ENCODE measurements around the gene OBSCN.
"Not testable (repeated sequence)": the region's sequence is repeated elsewhere in the genome, so short reads cannot be mapped to it uniquely, and the experiment has no call there.

OBSCN gene

DNA sequence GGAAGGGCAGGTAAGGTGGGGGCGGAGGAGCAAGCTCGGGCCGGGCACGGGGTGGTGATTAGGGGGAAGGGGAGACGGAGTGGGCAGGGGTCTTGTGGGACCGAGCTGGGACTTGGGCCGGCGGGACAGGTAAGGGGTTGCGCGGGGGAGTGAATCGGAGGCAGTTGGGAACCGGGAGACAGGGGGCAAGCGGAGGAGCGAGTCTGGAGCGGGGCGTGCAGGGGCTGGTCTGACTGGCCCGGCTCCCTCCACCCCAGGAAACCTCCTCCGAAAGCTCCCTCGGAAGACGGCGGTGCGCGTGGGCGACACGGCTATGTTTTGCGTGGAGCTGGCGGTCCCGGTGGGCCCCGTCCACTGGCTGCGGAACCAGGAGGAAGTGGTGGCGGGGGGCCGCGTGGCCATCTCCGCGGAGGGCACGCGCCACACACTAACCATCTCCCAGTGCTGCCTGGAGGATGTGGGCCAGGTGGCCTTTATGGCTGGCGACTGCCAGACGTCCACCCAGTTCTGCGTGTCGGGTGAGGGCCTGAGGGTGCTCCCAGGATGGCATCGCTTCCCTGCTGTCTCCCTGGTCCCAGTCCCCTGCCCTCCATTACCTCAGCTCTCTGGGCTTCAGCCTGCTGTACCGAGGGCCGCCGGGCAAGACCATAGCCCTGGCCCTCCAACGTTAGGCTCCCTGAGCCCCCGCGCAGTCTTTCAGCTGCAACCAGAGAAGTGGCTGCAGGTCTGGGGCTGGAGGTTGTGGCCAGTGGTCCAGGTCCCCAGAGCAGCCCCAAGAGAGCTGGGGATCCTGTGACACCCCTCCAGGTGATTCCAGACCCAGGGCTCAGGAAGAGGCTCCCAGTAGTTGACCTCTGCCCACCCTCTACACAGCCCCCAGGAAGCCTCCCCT is 6.3 kb downstream of the OBSCN start:
- no peak for DNase-seq

DNA sequence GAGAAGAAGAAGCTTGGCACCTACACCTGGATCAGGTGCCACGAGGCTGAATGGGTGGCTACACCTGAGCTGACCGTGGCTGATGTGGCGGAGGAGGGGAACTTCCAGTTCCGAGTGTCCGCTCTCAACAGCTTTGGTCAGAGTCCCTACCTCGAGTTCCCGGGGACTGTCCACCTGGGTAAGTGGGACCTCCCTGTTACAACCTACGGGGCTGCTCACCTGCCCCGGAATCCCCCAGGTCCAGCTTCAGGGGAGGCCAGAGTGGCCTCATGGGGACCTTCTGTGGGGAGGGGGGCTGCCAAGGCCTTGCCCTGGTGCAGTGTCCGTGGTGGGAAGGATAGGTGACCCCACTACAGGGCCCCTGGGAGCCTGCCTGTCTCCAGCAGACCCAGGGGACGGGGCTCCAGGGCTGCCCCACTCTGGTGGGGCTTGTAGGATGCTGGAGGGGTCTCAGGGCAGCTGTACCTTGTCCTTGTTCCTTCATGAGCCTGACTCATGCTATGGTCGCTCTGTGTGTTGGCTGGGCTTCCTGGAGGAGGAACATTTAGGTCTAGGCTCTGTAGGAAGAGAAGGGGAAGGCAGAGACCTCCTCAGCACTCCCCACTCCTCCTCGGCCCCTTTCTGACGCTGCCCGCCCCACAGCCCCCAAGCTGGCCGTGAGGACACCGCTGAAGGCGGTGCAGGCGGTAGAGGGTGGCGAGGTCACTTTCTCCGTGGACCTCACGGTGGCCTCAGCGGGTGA is 7.2 kb downstream of the OBSCN start:
- DNase-seq: no peak

- DNase-seq: no peak
Measured at GRCh38 chr1:228215663-228216116, 7.8 kb downstream of the OBSCN start.

- DNase-seq: no peak
Measured at GRCh38 chr1:228216371-228217320, 8.8 kb downstream of the OBSCN start.

- DNase-seq: no peak
Measured at GRCh38 chr1:228217551-228218344, 9.9 kb downstream of the OBSCN start.

DNA sequence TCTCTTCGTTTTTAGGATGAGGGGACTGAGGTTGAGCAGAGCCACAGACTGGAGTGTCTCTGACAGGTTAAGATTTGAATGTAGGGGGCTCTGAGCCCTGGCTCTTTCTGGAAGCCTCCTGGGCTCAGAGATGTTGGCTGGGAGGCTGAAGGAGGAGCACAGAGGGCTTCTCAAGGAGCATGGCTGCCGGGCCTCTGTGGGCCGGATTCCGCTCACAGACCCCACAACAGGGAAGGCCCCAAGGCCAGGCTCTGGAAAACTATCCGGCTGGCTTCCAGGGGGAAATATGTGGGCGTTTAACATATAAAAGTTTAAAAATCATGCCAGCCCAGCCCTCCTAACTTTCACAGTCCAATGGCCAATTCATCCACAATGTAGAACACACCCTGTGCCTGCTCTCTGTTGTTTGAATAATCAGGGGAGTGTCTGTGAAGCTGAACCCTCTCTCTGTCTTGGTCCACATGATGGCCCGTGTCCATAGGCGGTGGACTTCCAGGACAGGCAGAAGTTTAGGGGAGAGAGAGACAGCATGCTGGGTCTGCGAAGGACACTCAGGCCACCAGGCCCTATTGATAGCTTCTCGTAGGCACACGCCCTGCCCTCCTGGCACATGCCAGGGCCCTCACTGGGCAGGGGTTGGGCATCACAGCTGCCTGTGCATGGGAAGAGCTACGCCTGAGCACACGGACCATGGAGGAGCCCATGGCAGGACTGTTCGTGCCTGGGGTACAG is 10.8 kb downstream of the OBSCN start:
- DNase-seq: no peak

DNA sequence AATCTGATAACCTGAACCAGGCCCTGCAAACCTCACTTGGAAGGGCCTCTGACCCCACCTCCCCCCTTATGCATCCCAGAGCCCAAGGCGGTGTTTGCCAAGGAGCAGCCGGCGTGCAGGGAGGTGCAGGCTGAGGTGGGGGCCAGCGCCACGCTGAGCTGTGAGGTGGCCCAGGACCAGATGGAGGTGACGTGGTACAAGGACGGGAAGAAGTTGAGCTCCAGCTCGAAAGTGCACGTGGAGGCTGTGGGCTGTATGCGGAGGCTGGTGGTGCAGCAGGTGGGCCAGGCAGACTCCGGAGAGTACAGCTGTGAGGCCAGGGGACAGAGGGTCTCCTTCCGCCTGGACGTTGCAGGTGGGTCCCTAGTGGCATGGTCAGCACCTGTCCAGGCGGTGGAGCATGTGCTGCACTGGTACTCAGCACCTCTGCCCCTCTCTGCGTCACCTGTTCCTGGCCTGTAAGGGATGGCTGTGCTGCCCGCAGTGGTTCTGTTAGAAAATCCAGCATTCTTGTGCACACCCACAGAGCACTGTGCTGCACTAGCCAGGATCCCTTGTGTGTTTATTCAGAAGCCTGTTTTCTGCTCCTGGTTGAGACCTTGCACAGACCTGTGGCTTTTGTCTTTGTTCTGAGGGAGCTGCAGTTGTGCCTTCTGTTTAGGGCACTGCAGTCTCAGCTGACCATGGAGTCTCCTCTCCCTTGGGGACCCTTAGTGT is 11.6 kb downstream of the OBSCN start:
- DNase-seq: no peak

DNA sequence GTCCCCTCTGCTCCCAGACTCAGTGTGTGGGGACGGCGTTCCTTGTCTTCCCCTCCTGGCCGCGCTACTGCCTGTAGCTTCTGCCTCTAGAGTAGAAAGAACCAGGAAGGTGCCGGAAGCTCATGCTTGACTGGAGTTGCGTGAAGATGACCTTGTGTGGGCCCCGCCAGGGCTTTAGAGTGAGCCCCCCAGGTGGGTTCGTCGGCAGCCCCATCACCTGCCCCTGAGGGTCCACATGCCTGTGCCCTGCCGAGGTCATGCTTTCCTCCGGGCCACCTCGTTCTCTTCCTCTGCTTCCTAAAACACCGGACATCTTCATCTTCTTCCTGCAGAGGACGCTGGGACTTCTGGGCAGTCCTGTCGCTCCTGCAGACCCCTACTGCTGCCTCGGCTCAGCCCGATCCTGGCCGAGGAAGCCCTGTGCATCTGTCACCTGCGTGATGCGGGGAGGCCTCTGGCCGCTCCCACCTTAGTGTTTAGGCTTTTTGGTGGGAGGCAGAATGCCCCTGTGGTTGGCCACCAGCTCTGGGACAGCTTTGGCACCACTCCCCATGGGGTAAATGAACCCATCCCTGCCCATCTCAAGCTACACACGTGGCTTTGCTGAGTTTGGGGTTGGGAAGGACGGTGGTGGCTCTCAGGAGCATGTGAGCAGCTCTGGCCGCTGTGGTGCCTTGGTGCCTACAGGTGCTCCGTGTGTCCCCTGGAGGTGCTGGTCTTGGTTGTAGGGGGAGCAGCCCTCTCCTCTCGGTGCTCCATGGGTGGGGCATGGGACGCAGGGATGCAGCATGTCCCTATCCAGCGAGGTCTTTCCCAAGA is 12.3 kb downstream of the OBSCN start:
- DNase-seq: no peak

GRCh38 chr1:228221097-228221496 is 13.3 kb downstream of the OBSCN start:
- not testable (repeated sequence) for DNase-seq

DNA sequence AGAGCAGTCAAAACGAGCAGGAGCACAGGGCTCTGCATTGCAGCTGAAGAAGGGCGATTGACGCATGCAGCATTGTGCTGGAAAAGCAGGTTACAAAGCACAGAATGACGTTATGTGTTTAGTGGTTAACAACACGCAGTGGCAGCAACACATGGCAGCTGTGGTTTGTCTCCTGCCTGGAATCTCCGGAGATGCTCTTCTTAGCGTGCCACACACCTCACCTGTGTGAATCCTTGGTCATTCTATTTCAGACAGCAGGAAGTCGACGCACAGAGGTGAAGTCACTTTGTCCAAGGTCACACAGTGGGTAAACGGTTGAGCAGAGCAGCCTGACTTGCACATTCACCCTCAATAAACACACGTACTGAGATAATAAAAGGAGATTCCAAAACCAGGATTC is 14.7 kb downstream of the OBSCN start:
- DNase-seq: no peak

DNA sequence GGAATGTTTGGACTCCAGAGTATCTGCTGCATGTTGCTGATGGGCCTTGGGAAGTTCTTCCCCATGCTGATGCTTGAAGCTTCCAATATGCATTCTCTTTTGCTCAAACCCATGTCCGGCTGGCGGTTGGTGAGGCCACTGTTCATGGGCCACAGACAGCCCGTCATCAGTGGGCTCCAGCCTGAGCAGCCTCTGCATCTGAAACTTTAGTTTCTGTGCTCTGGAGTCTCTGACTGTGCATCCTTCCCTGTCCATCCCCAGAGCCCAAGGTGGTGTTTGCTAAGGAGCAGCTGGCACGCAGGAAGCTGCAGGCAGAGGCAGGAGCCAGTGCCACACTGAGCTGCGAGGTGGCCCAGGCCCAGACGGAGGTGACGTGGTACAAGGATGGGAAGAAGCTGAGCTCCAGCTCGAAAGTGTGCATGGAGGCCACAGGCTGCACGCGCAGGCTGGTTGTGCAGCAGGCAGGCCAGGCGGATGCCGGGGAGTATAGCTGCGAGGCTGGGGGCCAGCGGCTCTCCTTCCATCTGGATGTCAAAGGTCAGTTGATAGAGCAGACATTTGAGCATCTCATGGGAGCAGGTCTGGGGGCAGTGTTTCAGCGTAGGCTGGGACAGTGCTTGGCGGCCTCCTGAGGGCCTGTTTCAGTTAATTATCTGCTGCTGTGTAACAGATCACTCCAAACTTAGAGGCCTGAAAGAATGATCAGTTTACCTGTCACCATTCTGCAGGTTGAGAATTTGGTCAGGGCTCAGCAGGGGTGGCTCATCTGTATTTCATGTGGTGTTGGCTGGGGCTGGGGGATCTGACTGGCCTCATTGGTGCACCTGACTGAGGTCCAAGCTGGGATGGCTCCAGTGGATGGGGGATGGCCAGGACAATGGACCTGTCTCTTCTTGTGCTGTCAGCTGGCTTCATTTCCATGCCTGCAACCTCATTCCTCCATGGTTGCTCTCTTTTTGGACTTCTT is 16.6 kb downstream of the OBSCN start:
- no peak for DNase-seq

DNA sequence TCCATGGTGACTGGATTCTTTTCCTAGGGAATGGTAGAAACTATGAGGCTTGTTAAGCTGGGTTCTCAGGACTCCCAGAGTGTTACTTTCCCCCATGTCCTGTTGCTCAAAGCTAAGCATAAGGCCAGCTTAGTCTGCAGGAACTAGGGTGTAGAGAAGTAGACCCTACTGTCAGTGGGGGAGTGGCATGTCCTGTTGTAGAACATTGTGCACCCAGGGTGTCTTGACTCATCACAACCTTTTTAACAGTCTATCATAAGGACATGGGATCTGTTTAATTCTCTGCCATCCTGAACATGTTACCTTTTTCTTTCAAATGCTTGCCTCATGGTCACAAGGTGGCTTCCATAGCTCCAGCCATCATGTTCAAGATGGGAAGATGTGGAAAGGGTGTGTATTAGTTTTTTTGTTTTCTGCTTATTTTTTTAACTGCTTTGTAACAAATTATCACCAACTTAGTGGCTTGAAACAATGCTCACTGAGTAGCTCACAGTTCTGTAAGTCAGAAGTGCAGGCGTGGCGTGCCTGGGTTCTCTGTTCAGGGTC is 17.4 kb downstream of the OBSCN start:
- DNase-seq: no peak

DNA sequence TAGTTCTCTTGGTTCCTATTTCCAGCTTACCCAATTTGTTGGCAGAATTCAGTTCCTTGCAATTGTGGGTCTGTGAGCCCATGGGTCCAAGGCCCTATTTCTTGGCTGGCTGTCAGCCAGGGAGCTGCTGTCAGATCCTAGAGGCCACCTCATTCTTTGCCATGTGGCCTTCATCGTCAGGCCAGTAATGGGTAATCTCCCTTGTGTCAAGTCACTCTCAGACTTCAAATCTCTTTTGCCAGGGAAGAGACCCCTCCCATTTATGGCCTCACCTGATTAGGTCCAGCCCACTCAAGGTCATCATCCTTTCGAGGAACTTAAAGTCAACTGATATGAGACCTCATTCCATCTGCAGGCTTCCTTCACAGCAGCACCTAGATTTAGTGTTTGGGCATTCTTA is 17.9 kb downstream of the OBSCN start:
- DNase-seq: no peak

DNA sequence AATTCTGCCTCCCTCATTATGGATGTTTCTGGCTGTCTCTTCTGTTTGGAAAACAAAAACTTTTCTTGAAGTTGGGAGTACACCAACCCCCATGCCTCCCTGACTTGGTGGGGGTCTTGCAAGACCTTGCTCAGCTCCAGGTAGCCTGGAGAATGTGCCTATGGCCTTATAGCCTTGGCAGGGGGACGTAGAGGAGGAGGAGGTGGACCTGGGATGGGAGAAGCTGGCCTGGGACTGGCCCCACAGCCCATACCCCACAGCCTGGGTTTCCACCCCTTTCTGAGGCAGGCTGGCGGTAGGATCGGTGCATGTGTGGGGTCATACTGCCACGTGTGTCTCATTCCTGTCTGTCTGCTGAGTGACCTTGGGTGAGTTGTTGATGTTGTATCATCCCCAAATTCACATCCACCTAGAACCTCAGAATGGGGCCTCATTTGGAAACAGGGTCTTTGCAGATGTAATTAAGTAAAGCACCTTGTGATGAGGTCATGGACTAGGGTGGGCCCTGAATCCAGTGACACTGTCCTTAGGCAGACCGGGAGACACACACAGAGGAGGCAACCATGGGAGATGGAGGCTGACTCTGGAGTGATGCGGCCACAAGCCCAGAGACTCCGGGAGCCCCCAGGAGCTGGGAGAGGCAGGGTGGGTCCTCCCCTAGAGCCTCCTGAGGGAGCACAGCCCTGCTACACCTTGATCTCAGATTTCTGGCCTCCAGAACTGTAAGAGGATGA is 18.5 kb downstream of the OBSCN start:
- DNase-seq: no peak

DNA sequence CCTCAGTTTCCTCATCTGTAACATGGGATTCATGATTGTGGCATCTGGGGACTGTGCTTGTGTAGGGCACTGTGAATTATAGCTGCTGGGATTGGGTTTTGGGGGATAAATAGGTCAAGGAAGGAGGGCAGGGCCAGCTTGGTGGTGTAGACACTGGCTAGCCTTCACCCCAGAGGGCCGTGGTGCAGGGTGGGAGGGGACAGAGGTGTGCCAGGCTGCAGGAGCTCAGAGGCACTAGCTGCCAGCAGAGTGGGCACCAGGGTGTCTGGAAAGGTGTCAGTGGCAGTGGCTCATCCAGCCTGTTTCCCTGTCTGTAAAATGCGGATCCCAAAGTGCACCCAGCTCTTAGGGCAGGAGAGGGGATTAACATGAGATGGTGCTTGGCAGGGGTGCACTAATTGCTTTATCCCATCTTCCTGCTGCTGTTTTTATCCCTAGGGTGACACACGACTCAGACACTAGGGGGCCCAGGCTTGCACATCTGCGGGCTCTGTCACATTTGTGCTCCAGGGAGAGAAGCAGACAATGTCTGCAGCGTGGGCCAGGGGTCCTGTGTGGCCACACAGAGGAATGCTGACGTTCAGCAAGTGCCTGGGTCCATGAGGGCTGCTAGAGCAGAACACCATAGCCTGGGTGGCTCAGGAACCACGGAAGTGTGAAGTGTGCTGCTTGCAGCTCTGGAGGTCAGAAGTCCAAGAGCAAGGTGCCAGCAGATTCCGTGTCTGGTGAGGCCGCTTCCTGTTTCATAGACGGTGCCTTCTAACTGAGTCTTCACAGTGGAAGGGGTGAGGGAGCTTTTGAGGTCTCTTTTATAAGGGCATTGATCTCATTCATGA is 19.3 kb downstream of the OBSCN start:
- DNase-seq: no peak

DNA sequence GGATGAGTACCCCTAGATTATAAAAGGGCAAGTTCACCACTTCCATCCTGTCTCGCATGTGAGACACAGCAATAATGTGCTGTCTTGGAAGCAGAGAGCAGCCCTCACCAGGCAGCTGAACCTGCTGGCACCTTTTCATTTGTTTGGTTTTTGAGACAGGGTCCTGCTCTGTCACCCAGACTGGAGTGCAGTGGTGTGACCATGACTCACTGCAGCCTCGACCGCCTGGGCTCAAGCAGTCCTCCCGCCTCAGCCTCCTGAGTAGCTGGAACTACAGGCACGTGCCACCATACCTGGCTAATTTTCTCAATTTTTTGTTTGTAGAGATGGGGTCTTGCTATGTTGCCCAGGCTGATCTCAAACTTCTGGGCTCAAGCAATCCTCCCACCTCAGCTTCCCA is 20.3 kb downstream of the OBSCN start:
- DNase-seq: not testable (repeated sequence)

Measured in activated T-cell treated with anti-CD3 and anti-CD28 coated beads, Interleukin-2, amount 50 U/mL, for 1 hour (primary cell).